NCI-H345 treated with DMSO at 0.1 percent for 48 hours (cell line): Measurements from ENCODE around the gene MAZ.

Experiments
- DNase-seq: peaks from one replicate; lab custom pipeline; 2025; ENCODE audit not compliant: unreplicated experiment; lab: John Stamatoyannopoulos, UW

MAZ gene

DNA sequence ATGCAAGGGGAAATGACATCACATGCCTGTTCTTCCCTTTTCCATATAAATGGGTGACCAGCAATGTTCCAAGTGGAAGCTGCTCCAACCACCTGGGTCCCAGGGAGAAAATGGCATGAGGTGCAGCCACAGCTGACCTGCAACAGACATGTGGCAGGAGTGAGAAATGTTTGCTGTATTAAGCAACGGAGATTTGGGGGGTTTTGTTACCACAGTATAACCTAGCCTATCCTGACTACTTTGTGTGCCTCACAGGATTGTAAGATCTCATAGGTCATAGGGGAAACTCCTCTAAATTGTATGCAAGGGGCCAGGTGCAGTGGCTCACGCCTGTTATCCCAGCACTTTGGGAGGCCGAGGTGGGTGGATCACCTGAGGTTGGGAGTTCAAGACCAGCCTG, 44.7 kb downstream of the MAZ start:
- DNase-seq: no peak

GRCh38 chr16:29852654-29853053, 46.3 kb downstream of the MAZ start:
- DNase-seq: no peak

DNA sequence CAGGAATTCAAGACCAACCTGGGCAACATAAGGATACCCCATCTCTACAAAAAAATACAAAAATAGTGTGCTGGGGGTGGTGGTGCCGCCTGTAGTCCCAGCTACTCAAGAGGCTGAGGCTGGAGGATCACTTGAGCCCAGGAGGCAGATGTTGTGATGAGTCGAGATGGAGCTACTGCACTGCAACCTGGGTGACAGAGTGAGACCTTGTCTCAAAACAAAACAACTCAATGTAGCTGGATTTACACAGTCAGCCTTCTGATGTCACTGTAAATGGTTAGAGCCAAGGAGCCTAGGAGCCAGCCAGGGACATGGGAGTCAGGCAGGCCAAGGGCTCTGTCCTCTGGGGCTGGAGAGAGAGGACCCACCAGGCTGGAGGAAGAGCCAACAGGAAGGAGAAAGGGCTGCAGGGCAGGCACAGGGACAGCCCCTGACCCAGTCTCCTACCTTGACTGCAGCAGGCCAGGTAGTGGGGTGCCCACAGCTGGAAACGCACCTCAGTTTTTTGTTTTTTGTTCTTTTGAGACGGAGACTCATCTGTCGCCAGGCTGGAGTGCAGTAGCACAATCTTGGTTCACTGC, 48.3 kb downstream of the MAZ start:
- DNase-seq: no peak

DNA sequence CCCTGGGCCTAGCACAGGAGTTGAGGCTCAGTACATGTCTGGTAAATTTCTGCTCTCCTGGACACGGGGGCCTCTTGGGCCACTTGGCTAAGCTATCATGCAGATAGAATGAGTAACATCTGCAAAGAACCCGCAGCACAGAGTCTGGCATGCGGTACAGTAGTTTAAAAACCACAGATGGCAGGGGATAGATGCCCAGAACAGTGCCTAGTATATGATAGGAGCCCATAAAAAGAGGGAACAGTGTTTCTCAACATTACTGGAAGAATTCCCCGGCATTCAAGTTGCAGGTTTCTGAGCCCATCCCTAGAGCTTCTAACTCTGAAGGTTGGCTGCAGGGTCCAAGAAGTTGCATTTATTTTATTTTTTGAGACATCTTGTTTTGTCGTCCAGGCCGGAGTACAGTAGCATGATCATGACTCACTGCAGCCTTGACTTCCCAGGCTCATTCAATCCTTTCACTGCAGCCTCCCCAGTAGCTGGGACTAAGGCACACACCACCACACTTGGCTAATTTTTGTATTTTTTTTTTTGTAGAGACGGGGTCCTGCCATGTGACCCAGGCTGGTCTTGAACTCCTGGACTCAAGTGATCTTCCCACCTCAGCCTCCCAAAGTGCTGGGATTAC, 50.9 kb downstream of the MAZ start:
- DNase-seq: no peak

DNA sequence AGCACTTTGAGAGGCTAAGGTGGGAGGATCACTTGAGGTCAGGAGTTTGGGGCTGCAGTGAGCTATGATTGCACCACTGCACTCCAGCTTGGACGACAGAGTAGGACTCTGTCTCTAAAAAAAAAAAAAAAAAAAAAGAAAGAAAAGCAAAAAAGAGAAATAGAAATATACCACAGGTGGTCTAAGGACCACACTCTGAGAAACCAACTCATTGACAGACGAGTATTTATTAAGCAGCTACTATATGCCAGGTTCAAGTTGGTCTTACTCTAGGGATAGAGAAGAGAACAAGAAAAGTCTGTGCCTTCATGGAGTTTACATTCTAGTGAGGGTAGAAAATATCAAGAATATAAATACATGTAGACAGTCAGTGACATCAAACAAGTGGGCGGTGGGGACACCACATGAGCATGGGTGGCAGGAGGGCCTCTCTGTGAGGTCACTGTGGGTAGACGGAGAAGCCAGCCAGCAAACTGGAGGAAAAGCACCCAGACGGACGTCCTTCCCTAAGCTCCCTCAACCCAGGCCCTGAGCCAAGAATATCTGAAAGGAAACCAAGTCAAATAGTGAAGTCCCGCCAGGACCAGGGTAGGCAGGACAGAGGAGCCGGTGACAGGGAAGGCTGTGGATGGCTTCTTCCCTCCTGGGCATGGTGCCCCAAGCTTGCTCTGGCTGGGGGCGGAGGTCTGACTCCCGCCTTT, 52.0 kb downstream of the MAZ start:
- DNase-seq: no peak

DNA sequence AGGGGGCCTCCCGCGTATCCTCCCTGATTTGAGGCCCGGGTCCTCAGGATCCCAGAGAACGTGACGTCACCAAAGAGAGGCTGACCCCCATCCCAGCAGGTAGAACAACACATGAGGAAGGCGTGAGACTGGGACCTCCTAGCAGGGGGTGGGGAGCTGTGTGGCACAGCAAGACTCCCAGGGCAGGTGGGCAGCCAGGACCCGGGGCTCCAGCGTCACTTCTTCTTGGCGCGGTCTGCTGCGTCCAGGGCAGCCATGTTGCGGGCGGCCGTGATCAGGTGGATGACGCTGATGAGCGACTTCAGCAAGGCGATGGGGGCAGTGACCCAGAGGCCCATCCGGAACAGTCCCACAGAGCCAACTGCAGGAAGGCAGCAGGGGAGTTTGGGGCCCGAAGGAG, 52.6 kb downstream of the MAZ start:
- DNase-seq: no peak

DNA sequence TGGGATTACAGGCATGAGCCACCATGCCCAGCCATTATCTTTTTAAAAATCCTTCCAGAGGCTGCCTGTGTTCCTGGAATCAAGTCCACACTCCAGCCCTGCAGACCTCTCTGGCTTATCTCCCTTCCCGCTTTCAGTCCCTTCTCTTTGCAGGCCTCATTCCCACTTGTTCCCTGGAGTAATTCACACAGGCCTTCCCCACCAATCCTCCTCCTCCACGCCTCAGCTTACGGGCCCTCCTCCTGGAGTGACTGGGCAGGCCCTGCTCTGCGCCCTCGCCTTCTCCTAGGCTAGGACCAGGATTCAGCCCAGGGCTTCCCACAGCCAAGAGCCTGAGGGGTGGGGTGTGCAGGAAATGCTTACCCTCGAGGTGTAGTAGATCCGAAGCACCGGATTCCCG, 53.9 kb downstream of the MAZ start:
- no peak for DNase-seq
